Measurements from ENCODE around the gene MEX3C. TPM values are rescaled to one million over a fixed set of nuclear protein-coding genes. Genes with fewer than 3 reads are reported as not detected.

Gene MEX3C
- total and polyA plus RNA-seq, 2 donors (not counting 1 experiment from before 2014, with no cell fraction given): 29.1 to 92.4 TPM

DNA sequence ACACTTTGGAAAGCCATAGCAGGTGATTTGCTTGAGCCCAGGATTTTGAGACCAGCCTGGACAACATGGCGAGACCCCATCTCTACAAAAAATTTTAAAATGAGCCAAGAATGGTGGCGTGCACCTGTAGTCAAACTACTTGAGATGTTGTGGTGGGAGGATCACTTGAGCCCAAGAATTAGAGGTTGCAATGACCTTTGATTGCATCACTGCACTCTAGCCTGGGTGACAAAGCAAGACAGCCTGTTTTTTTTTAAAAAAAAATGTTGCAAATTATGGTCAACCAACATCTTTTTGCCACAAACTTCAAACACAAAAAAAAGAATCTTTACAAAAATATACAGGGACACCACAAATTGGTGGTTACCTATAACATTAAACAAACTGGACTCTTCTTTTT lies 40.3 kb downstream of the MEX3C start:
- ChIA-PET CTCF (no interaction called here), POLR2A (no interaction called here)
- Histone ChIP-seq H3K27me3 (replicated peaks in 1 of 4; ENCODE audit: control extremely low read depth in 1 of 4, control insufficient read depth in 3 of 4, insufficient read depth in 4 of 4, low read length in 3 of 4) (no peaks in the 10 kb centered on the region), H3K4me1 (ENCODE audit: control insufficient read depth in 2 of 2, insufficient read depth in 2 of 2, low read length in 2 of 2) (peaks cover 23 to 41% of the 10 kb centered on the region in 2 donors), H4K20me1 (ENCODE audit: control insufficient read depth, insufficient read depth, low read length, poor library complexity, severe bottlenecking) (no peaks in the 10 kb centered on the region), H3K79me2 (ENCODE audit: control insufficient read depth, insufficient read depth, low read length) (no peaks in the 10 kb centered on the region), H3K27ac (ENCODE audit: low read length in 2 of 2) (no peak overlapping the region), H2AFZ (ENCODE audit: insufficient read depth, low read depth, low read length, poor library complexity, severe bottlenecking) (no peak overlapping the region), H3K9ac (ENCODE audit: low read length) (no peak overlapping the region), H3K9me3 (ENCODE audit: control extremely low read depth in 1 of 3, control insufficient read depth in 2 of 3, insufficient read depth in 1 of 3, low read length in 2 of 3) (no peaks in the 10 kb centered on the region), H3K4me2 (replicated peaks; ENCODE audit: low read depth, low read length, poor library complexity, severe bottlenecking) (no peak overlapping the region), H3K4me3 (ENCODE audit: control extremely low read depth in 1 of 5, extremely low read depth in 1 of 5, insufficient read depth in 1 of 5, low read depth in 2 of 5, low read length in 4 of 5) (no peak overlapping the region), H3K36me3 (replicated peaks in 1 of 2; ENCODE audit: control extremely low read depth in 1 of 2, control insufficient read depth in 1 of 2, extremely low read depth in 1 of 2, insufficient read depth in 2 of 2, low read length in 1 of 2) (no peaks in the 10 kb centered on the region)
- Mint-ChIP-seq H3K4me3 (no peak overlapping the region), H3K4me1 (peaks cover 37% of the 10 kb centered on the region), H3K9me3 (ENCODE audit: insufficient read depth) (no peaks in the 10 kb centered on the region), H3K27me3 (no peaks in the 10 kb centered on the region), H3K27ac (no peak overlapping the region)
- ATAC-seq (ENCODE audit: low read depth) (no peak), DNase-seq (no peak)
- TF ChIP-seq CTCF (IDR thresholded peaks at IDR 0.05) (no peak), EZH2 (IDR thresholded peaks at IDR 0.05; ENCODE audit: borderline replicate concordance, insufficient read depth, low read depth, low read length, poor library complexity, severe bottlenecking) (no peak)
- intact Hi-C loops (cut with micrococcal nuclease): no loop called here
- no CpG with 5 or more reads among the region's 2 CpGs for WGBS (ENCODE audit: insufficient coverage)

DNA sequence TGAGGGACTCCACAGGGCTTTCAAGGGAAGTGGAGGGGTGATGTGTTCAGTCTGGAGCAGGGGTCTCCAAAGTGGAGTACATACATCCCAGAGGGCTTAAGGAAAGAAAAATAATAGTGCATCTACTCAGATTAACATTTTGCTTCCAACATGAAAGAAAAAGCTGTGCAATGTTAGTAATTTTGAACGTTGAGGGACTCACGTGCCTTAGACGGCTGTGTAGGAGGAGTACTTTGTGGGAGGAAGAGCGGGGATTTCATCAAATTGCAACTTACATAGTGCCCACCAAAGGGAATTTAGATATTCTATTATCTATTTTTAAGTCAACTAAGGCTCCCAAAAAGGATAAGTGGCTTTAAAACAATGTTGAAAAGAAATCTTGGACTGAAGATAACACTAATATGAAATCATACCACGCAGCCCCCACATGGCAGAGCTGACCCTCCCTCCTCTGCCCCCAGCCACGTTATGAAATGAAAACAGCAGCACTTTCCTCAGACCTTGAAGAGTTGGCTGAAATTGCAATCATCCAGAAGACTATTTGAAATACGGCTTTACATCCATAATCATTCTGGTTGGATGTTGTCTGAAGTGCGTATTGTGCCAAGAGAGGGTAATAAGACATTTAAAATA lies 42.9 kb downstream of the MEX3C start:
- Histone ChIP-seq H3K4me1 (ENCODE audit: control insufficient read depth in 2 of 2, insufficient read depth in 2 of 2, low read length in 2 of 2) (peaks cover 28 to 44% of the 10 kb centered on the region in 2 donors), H3K27ac (ENCODE audit: low read length in 2 of 2) (peak overlapping the region; percentile 95), H3K4me3 (ENCODE audit: control extremely low read depth in 1 of 5, extremely low read depth in 1 of 5, insufficient read depth in 1 of 5, low read depth in 2 of 5, low read length in 4 of 5) (peak overlapping the region in 4 of 5 experiments; percentile 40 to 76 (median 58)), H3K9ac (ENCODE audit: low read length) (peak overlapping the region; percentile 75), H4K20me1 (ENCODE audit: control insufficient read depth, insufficient read depth, low read length, poor library complexity, severe bottlenecking) (no peaks in the 10 kb centered on the region), H3K9me3 (ENCODE audit: control extremely low read depth in 1 of 3, control insufficient read depth in 2 of 3, insufficient read depth in 1 of 3, low read length in 2 of 3) (peaks cover 0 to 4% (median 0%) of the 10 kb centered on the region in 3 donors), H3K27me3 (replicated peaks in 1 of 4; ENCODE audit: control extremely low read depth in 1 of 4, control insufficient read depth in 3 of 4, insufficient read depth in 4 of 4, low read length in 3 of 4) (no peaks in the 10 kb centered on the region), H3K79me2 (ENCODE audit: control insufficient read depth, insufficient read depth, low read length) (no peaks in the 10 kb centered on the region), H3K36me3 (replicated peaks in 1 of 2; ENCODE audit: control extremely low read depth in 1 of 2, control insufficient read depth in 1 of 2, extremely low read depth in 1 of 2, insufficient read depth in 2 of 2, low read length in 1 of 2) (no peaks in the 10 kb centered on the region), H3K4me2 (replicated peaks; ENCODE audit: low read depth, low read length, poor library complexity, severe bottlenecking) (peak overlapping the region; percentile 87), H2AFZ (ENCODE audit: insufficient read depth, low read depth, low read length, poor library complexity, severe bottlenecking) (peak overlapping the region; percentile 87)
- Mint-ChIP-seq H3K4me3 (peak overlapping the region; percentile 92), H3K9me3 (ENCODE audit: insufficient read depth) (no peaks in the 10 kb centered on the region), H3K27me3 (no peaks in the 10 kb centered on the region), H3K27ac (peak overlapping the region; percentile 100), H3K4me1 (peaks cover 54% of the 10 kb centered on the region)
- intact Hi-C loops (cut with micrococcal nuclease): loop anchor here (1.0 to 5.0 kb wide), 3 partner anchors 41 to 337 kb away; partner anchors contain the start of gene ME2
- POLR2A ChIA-PET: interaction anchor here (0.8 to 4.3 kb wide), 6 partner anchors 15 to 276 kb away, joined by 3 to 82 read pairs (median 4); partner anchors contain the start of genes ME2, MEX3C and SMAD4
- TF ChIP-seq CTCF (IDR thresholded peaks at IDR 0.05) (no peak), EZH2 (IDR thresholded peaks at IDR 0.05; ENCODE audit: borderline replicate concordance, insufficient read depth, low read depth, low read length, poor library complexity, severe bottlenecking) (no peak)
- DNase-seq (no peak), ATAC-seq (ENCODE audit: low read depth) (no peak)
- WGBS (ENCODE audit: insufficient coverage): no CpG with 5 or more reads among the region's 8 CpGs
- CTCF ChIA-PET: interaction anchor here (0.7 to 3.8 kb wide), 5 partner anchors 18 to 97 kb away, joined by 3 to 45 read pairs (median 5); partner anchors contain the start of gene MEX3C
